ENCODE measurements around the gene CPED1.
"Not testable (repeated sequence)": the region's sequence is repeated elsewhere in the genome, so short reads cannot be mapped to it uniquely, and the experiment has no call there.

Gene CPED1

GRCh38 chr7:121043314-121044234, 55.1 kb downstream of the CPED1 start:
- no peak for DNase-seq

- DNase-seq: no peak
Measured at GRCh38 chr7:121045090-121045489, 56.6 kb downstream of the CPED1 start.

GRCh38 chr7:121046009-121046408, 57.5 kb downstream of the CPED1 start:
- no peak for DNase-seq

GRCh38 chr7:121046893-121047468, 58.5 kb downstream of the CPED1 start:
- no peak for DNase-seq

GRCh38 chr7:121048195-121048594, 59.7 kb downstream of the CPED1 start:
- no peak for DNase-seq

GRCh38 chr7:121049028-121049791, 60.7 kb downstream of the CPED1 start:
- no peak for DNase-seq

GRCh38 chr7:121049897-121050296, 61.4 kb downstream of the CPED1 start:
- DNase-seq: no peak

GRCh38 chr7:121053219-121053618, 64.7 kb downstream of the CPED1 start:
- no peak for DNase-seq

GRCh38 chr7:121054925-121055324, 66.4 kb downstream of the CPED1 start:
- DNase-seq: no peak

GRCh38 chr7:121057878-121058277, 69.4 kb downstream of the CPED1 start:
- no peak for DNase-seq

GRCh38 chr7:121058975-121059374, 70.5 kb downstream of the CPED1 start:
- DNase-seq: no peak

GRCh38 chr7:121059979-121060509, 71.5 kb downstream of the CPED1 start:
- DNase-seq: not testable (repeated sequence)

- DNase-seq: no peak
Measured at GRCh38 chr7:121061677-121062582, 73.4 kb downstream of the CPED1 start.

- no peak for DNase-seq
Measured at GRCh38 chr7:121062671-121063279, 74.3 kb downstream of the CPED1 start.

GRCh38 chr7:121067717-121068116, 79.2 kb downstream of the CPED1 start:
- not testable (repeated sequence) for DNase-seq

- peak; percentile 22 for DNase-seq
Measured at GRCh38 chr7:121069346-121070100, 81.0 kb downstream of the CPED1 start.

- DNase-seq: no peak
Measured at GRCh38 chr7:121071132-121071531, 82.6 kb downstream of the CPED1 start.

- DNase-seq: no peak
Measured at GRCh38 chr7:121071662-121072061, 83.2 kb downstream of the CPED1 start.

- no peak for DNase-seq
Measured at GRCh38 chr7:121072826-121073225, 84.3 kb downstream of the CPED1 start.

GRCh38 chr7:121073463-121074099, 85.1 kb downstream of the CPED1 start:
- peak; percentile 22 for DNase-seq
